ENCODE results near the gene RAI1.
A peak's percentile ranks its signal among the peaks of the same experiment; 100 is the strongest.

RAI1 gene

GRCh38 chr17:17837966-17838962, 157.0 kb downstream of the RAI1 start:
- ChIA-PET CTCF (interaction anchor here (0.7 to 3.6 kb wide), 8 partner anchors 11 to 134 kb away, joined by 3 to 17 read pairs (median 4); partner anchors contain the start of genes DRC3 and TOM1L2), POLR2A (interaction anchor here (0.5 to 4.2 kb wide), 11 partner anchors 15 to 1278 kb away, joined by 3 to 181 read pairs (median 3); no protein-coding TSS in a partner anchor)
- Histone ChIP-seq H3K9me3 (ENCODE audit: control insufficient read depth, insufficient read depth, low read depth, low read length) (no peaks in the 10 kb centered on the region), H3K4me1 (ENCODE audit: control insufficient read depth, insufficient read depth, low read length) (peaks cover 34% of the 10 kb centered on the region), H3K36me3 (ENCODE audit: control insufficient read depth in 2 of 2, insufficient read depth in 1 of 2, low read length in 2 of 2) (no peaks in the 10 kb centered on the region; a peak in 1 of 3 replicates), H3K4me3 (ENCODE audit: low read depth, low read length) (no peak overlapping the region), H3K27ac (ENCODE audit: extremely low read depth, low read depth, low read length) (peak overlapping the region; percentile 99; the same call in 1 of the 2 replicates)
- TF ChIP-seq ZBTB20 (tag by site-specific recombination; IDR thresholded peaks at IDR 0.05) (no peak), ZNF558 (tag by site-specific recombination; IDR thresholded peaks at IDR 0.05) (no peak), ZBTB44 (tag by site-specific recombination; IDR thresholded peaks at IDR 0.05) (peak; percentile 51; the same call in 1 of the 2 replicates), ZNF473 (tag by site-specific recombination; IDR thresholded peaks at IDR 0.05) (no peak), ZNF510 (tag by site-specific recombination; IDR thresholded peaks at IDR 0.05; ENCODE audit: insufficient replicate concordance) (no peak), ZNF621 (tag by site-specific recombination; IDR thresholded peaks at IDR 0.05) (no peak), ZNF561 (tag by site-specific recombination; IDR thresholded peaks at IDR 0.05; ENCODE audit: borderline replicate concordance) (peak; percentile 89; the same call in 1 of the 2 replicates), SCRT2 (tag by site-specific recombination; IDR thresholded peaks at IDR 0.05) (no peak), ZBTB26 (tag by site-specific recombination; optimal IDR thresholded peaks at IDR 0.05) (no peak), ZNF449 (tag by site-specific recombination; IDR thresholded peaks at IDR 0.05) (no peak), ZNF580 (tag by site-specific recombination; IDR thresholded peaks at IDR 0.05) (peak; percentile 96), ZNF169 (tag by site-specific recombination; IDR thresholded peaks at IDR 0.05) (no peak), ZNF830 (tag by site-specific recombination; IDR thresholded peaks at IDR 0.05; ENCODE audit: low read depth) (no peak), IKZF3 (tag by site-specific recombination; IDR thresholded peaks at IDR 0.05) (peak; percentile 76), ZNF707 (tag by site-specific recombination; IDR thresholded peaks at IDR 0.05) (no peak), ZNF214 (tag by site-specific recombination; IDR thresholded peaks at IDR 0.05; ENCODE audit: borderline replicate concordance) (no peak), ZNF311 (tag by site-specific recombination; IDR thresholded peaks at IDR 0.05; ENCODE audit: borderline replicate concordance) (no peak), ZNF19 (tag by site-specific recombination; IDR thresholded peaks at IDR 0.05; ENCODE audit: low read depth) (no peak), ZNF600 (tag by site-specific recombination; IDR thresholded peaks at IDR 0.05) (peak; percentile 44; the same call in 1 of the 2 replicates), ZSCAN5A (tag by site-specific recombination; IDR thresholded peaks at IDR 0.05) (0 out of 2 replicates have a peak, but pooled peaks have one; percentile 32), ZSCAN16 (tag by site-specific recombination; IDR thresholded peaks at IDR 0.05) (no peak; the same call in 1 of the 2 replicates), HOXA7 (CRISPR knock-in tag; IDR thresholded peaks at IDR 0.05; ENCODE audit: borderline replicate concordance) (no peak), ZNF645 (tag by site-specific recombination; IDR thresholded peaks at IDR 0.05) (no peak), KLF8 (tag by site-specific recombination; IDR thresholded peaks at IDR 0.05) (no peak; the same call in 1 of the 2 replicates), ZEB2 (tag by site-specific recombination; IDR thresholded peaks at IDR 0.05) (0 out of 2 replicates have a peak, but pooled peaks have one; percentile 12), ZNF560 (tag by site-specific recombination; IDR thresholded peaks at IDR 0.05; ENCODE audit: borderline replicate concordance) (no peak), ZNF792 (tag by site-specific recombination; IDR thresholded peaks at IDR 0.05) (no peak), ZNF341 (tag by site-specific recombination; IDR thresholded peaks at IDR 0.05; ENCODE audit: low read depth) (peak; percentile 55), ZNF529 (tag by site-specific recombination; IDR thresholded peaks at IDR 0.05; ENCODE audit: insufficient replicate concordance) (no peak)

Measured in HEK293 (cell line).